HepG2 (cell line): ENCODE results near the gene AZU1. TPM values are rescaled to one million over a fixed set of nuclear protein-coding genes. Genes with fewer than 3 reads are reported as not detected.

Source experiments
- BRCA1 ChIP-seq: sonication (generic); formaldehyde crosslinking; IDR thresholded peaks from 2 replicates; pipeline ENCODE4 v1.4.0; 2020; ENCODE audit warnings: missing genetic modification reagents
- CBX2 ChIP-seq, 2 experiments: fragments of 200-600 bp in 1 of 2; sonication (generic); formaldehyde crosslinking in 1 of 2; IDR thresholded peaks; 2 replicates each; pipeline versions ENCODE4 v1.7.0 to v1.8.1; 2018 to 2022; ENCODE audit warnings: low read depth in 2 of 2, low read length in 1 of 2, mild to moderate bottlenecking in 1 of 2, missing genetic modification reagents in 1 of 2
- CBX5 ChIP-seq: sonication (generic); formaldehyde crosslinking; IDR thresholded peaks from 2 replicates; pipeline ENCODE4 v1.4.0; 2020; ENCODE audit warnings: missing genetic modification reagents, borderline replicate concordance
- CCAR2 ChIP-seq: fragments of 200-400 bp; formaldehyde crosslinking; optimal IDR thresholded peaks from 2 replicates; pipeline ENCODE3; 2018; ENCODE audit warnings: low read depth, mild to moderate bottlenecking, low read length, moderate library complexity
- FOXA1 ChIP-seq, 2 experiments: fragments of 450-650 bp in 1 of 2; sonication (generic) in 1 of 2; formaldehyde crosslinking in 1 of 2; IDR thresholded peaks; 2 replicates each; pipeline versions ENCODE4 v1.4.0 to v1.6.1; 2016 to 2020; ENCODE audit warnings: missing genetic modification reagents in 1 of 2
- GPBP1L1 ChIP-seq: sonication (generic); formaldehyde crosslinking; IDR thresholded peaks from 2 replicates; pipeline ENCODE4 v1.5.0; 2020; ENCODE audit warnings: mild to moderate bottlenecking, missing genetic modification reagents
- MEIS2 ChIP-seq: sonication (generic); formaldehyde crosslinking; IDR thresholded peaks from 2 replicates; pipeline ENCODE4 v1.9.0; 2021; ENCODE audit warnings: mild to moderate bottlenecking, missing genetic modification reagents
- MYNN ChIP-seq: sonication (generic); formaldehyde crosslinking; IDR thresholded peaks from 2 replicates; pipeline ENCODE4 v1.4.0; 2020; ENCODE audit warnings: mild to moderate bottlenecking, low read depth, missing genetic modification reagents
- RAD51 ChIP-seq: fragments of 450-650 bp; IDR thresholded peaks from 2 replicates; pipeline ENCODE4 v1.6.1; 2016; ENCODE audit warnings: borderline replicate concordance
- RXRB ChIP-seq: IDR thresholded peaks from 2 replicates; pipeline ENCODE4 v1.6.1; 2016; ENCODE audit warnings: borderline replicate concordance, missing genetic modification reagents, missing compliant biosample characterization
- SMAD1 ChIP-seq: sonication (generic); formaldehyde crosslinking; IDR thresholded peaks from 2 replicates; pipeline ENCODE4 v1.4.0; 2020; ENCODE audit warnings: missing genetic modification reagents, low read depth, mild to moderate bottlenecking, borderline replicate concordance
- SMARCE1 ChIP-seq: fragments of 450-650 bp; IDR thresholded peaks from 2 replicates; pipeline ENCODE4 v1.6.1; 2017; ENCODE audit warnings: borderline replicate concordance
- THAP7 ChIP-seq: sonication (generic); formaldehyde crosslinking; IDR thresholded peaks from 2 replicates; pipeline ENCODE4 v1.8.1; 2023; ENCODE audit warnings: mild to moderate bottlenecking, missing genetic modification reagents
- ZBTB39 ChIP-seq: sonication (generic); formaldehyde crosslinking; IDR thresholded peaks from 2 replicates; pipeline ENCODE4 v1.5.0; 2020; ENCODE audit warnings: missing genetic modification reagents
- ZEB1 ChIP-seq: IDR thresholded peaks from 2 replicates; pipeline ENCODE4 v1.6.1; 2012; ENCODE audit warnings: mild to moderate bottlenecking, low read depth, inconsistent platforms; ENCODE audit not compliant: insufficient replicate concordance
- ZNF335 ChIP-seq: sonication (generic); formaldehyde crosslinking; IDR thresholded peaks from 2 replicates; pipeline ENCODE4 v1.4.0; 2020; ENCODE audit warnings: missing genetic modification reagents
- ZNF468 ChIP-seq: sonication (generic); formaldehyde crosslinking; IDR thresholded peaks from 2 replicates; pipeline ENCODE4 v1.8.0; 2022; ENCODE audit warnings: mild to moderate bottlenecking, moderate library complexity, missing genetic modification reagents
- ZNF556 ChIP-seq: sonication (generic); formaldehyde crosslinking; IDR thresholded peaks from 2 replicates; pipeline ENCODE4 v1.4.0; 2020; ENCODE audit warnings: mild to moderate bottlenecking, missing genetic modification reagents, borderline replicate concordance
- ZNF770 ChIP-seq: sonication (generic); formaldehyde crosslinking; IDR thresholded peaks from 2 replicates; pipeline ENCODE4 v1.5.0; 2020; ENCODE audit warnings: mild to moderate bottlenecking, missing genetic modification reagents
- polyA plus RNA-seq, 8 experiments: library from polyadenylated mRNA; depleted of rRNA in 3 of 8; stranded (reverse) in 7 of 8; unstranded in 1 of 8; fragments of >200 nt; fragmentation: Illumina TruSeq in 4 of 8; extraction: Trizol in 4 of 8; gene quantifications; 2 replicates each; pipeline versions ENCODE4 v1.2.1 to v1.2.3, GENCODE V29; 2011 to 2016; ENCODE audit warnings: low read depth in 4 of 8, missing spikeins in 1 of 8, mixed read lengths in 1 of 8; ENCODE audit not compliant: insufficient read depth in 1 of 8
- total RNA-seq, 5 experiments: library from RNA; depleted of rRNA; stranded (reverse); fragments of >200 nt; fragmentation: Illumina TruSeq; extraction: Trizol; gene quantifications; 2 replicates each; pipeline ENCODE4 v1.2.3, GENCODE V29; 2016; ENCODE audit warnings: low read depth in 1 of 5
- TF ChIP-seq, protein P1 (sequence below): sonication (generic); formaldehyde crosslinking; IDR thresholded peaks from 2 replicates; pipeline ENCODE4 v1.4.0; 2020; ENCODE audit warnings: missing genetic modification reagents, mild to moderate bottlenecking, borderline replicate concordance

AZU1 gene
- total and polyA plus RNA-seq, 2 of the 13 experiments (the other 11 are each of a cell fraction or from before 2014, with no cell fraction given): not detected

GRCh38 chr19:788983-789700, 38.5 kb upstream of the AZU1 start (continued):
- TF ChIP-seq, protein P1, sequence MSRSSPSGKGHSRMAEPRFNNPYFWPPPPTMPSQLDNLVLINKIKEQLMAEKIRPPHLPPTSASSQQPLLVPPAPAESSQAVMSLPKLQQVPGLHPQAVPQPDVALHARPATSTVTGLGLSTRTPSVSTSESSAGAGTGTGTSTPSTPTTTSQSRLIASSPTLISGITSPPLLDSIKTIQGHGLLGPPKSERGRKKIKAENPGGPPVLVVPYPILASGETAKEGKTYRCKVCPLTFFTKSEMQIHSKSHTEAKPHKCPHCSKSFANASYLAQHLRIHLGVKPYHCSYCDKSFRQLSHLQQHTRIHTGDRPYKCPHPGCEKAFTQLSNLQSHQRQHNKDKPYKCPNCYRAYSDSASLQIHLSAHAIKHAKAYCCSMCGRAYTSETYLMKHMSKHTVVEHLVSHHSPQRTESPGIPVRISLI (CRISPR knock-in tag): no peak
- TF ChIP-seq ZNF770 (CRISPR knock-in tag): no peak
- TF ChIP-seq THAP7: no peak
- no peak; the same call in 1 of the 2 replicates for TF ChIP-seq RXRB (CRISPR knock-in tag)
- TF ChIP-seq MYNN (CRISPR knock-in tag): no peak
- no peak for TF ChIP-seq ZNF468 (CRISPR knock-in tag)
- TF ChIP-seq BRCA1 (CRISPR knock-in tag): no peak
- TF ChIP-seq ZEB1: peak; percentile 66
- no peak for TF ChIP-seq RAD51
- TF ChIP-seq ZNF335 (CRISPR knock-in tag): no peak
- peak; percentile 9 for TF ChIP-seq CCAR2
- no peak for TF ChIP-seq ZNF556 (CRISPR knock-in tag)
- TF ChIP-seq FOXA1 (IDR thresholded peaks at IDR 0.05): no peak
- TF ChIP-seq FOXA1 (CRISPR knock-in tag; IDR thresholded peaks at IDR 0.05): 0 out of 2 replicates have a peak, but pooled peaks have one; percentile 20
- no peak for TF ChIP-seq GPBP1L1 (CRISPR knock-in tag)
- no peak for TF ChIP-seq MEIS2
- TF ChIP-seq CBX2 (IDR thresholded peaks at IDR 0.05; ENCODE audit: low read depth, low read length): no peak
- no peak for TF ChIP-seq CBX2 (CRISPR knock-in tag; IDR thresholded peaks at IDR 0.05; ENCODE audit: low read depth)
- no peak for TF ChIP-seq CBX5
- TF ChIP-seq SMAD1 (CRISPR knock-in tag): no peak
- TF ChIP-seq SMARCE1: no peak
- no peak for TF ChIP-seq ZBTB39 (CRISPR knock-in tag)
